ENCODE data around the gene PFKM.

The PFKM gene

DNA sequence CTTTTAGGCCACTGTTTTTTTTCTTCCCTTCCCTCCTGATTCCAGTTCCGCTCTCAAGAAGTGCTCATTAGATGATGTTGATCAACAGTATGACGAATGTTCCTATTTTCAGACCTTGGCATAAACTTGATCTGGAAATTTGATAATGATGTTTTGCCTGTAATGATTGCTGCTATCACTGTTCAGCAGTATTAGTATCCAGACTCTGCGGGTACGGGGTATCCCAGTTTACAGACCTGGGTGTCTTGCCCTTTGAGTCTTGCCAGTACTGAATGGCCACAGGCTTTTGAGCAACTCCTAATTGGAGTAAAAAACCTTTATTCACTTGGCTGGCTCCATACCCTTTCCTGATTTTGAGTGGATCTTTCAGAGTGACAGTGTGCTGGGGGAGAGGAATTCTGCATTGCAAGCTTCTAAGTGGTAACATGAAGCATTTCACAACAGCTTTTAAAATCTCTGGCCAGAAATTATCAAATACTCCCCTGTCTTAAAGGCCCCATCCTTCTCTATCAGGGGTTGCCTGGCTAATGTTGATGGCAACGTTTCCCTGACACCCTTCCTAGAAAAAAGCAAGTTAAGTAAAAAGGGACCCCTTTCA, 44.1 kb downstream of the PFKM start:
- Histone ChIP-seq H3K27ac (no peak overlapping the region), H3K36me3 (replicated peaks) (no peaks in the 10 kb centered on the region), H3K27me3 (replicated peaks) (no peaks in the 10 kb centered on the region), H3K4me3 (ENCODE audit: low read depth, low read length) (no peak overlapping the region)
- in situ Hi-C loops (cut with HindIII; ENCODE audit: low pct_ligation_motif_present, low sequenced_read_pairs): no loop called here
- TF ChIP-seq CTCF (IDR thresholded peaks at IDR 0.05; ENCODE audit: low read depth, low read length, missing control alignments): no peak
- no peak for DNase-seq

GRCh38 chr12:48164451-48164850, 45.3 kb downstream of the PFKM start:
- Histone ChIP-seq H3K27me3 (replicated peaks) (no peaks in the 10 kb centered on the region), H3K4me3 (ENCODE audit: low read depth, low read length) (no peak overlapping the region), H3K27ac (no peak overlapping the region), H3K36me3 (replicated peaks) (no peaks in the 10 kb centered on the region)
- TF ChIP-seq CTCF (IDR thresholded peaks at IDR 0.05; ENCODE audit: low read depth, low read length, missing control alignments): no peak
- no peak for DNase-seq
- in situ Hi-C loops (cut with HindIII; ENCODE audit: low pct_ligation_motif_present, low sequenced_read_pairs): no loop called here

- in situ Hi-C loops (cut with HindIII; ENCODE audit: low pct_ligation_motif_present, low sequenced_read_pairs): no loop called here
- Histone ChIP-seq H3K27ac (no peak overlapping the region), H3K36me3 (replicated peaks) (no peaks in the 10 kb centered on the region), H3K4me3 (ENCODE audit: low read depth, low read length) (no peak overlapping the region), H3K27me3 (replicated peaks) (no peaks in the 10 kb centered on the region)
- no peak for DNase-seq
- TF ChIP-seq CTCF (IDR thresholded peaks at IDR 0.05; ENCODE audit: low read depth, low read length, missing control alignments): peak; percentile 94
These were observed 46.2 kb downstream of the PFKM start for GRCh38 chr12:48165089-48165981.

DNA sequence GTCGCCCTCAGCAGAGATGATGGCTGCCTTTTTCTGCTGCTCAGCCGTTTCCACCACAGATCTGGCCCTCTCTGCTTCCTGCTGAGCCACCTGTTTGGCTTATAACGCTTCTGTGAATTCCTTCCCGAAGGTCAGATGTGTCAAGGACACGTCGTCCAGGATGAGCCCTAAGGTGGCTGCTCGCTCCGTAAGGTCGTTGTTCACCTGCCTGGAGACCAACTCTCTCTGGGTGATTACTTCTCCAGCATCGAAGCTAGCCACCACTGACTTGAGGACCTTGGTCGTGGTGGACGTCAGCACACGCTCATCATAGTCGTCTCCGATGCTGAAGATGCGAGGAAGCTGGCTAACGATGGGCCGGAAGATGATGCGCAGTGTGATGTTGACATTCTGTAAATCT, 49.8 kb downstream of the PFKM start:
- no peak for DNase-seq
- no peak overlapping the region for H3K27ac ChIP-seq
- no peaks in the 10 kb centered on the region for H3K36me3 ChIP-seq (replicated peaks)
- no peak for TF ChIP-seq CTCF (IDR thresholded peaks at IDR 0.05; ENCODE audit: low read depth, low read length, missing control alignments)
- H3K4me3 ChIP-seq (ENCODE audit: low read depth, low read length): no peak overlapping the region
- no peaks in the 10 kb centered on the region for H3K27me3 ChIP-seq (replicated peaks)
- in situ Hi-C loops (cut with HindIII; ENCODE audit: low pct_ligation_motif_present, low sequenced_read_pairs): no loop called here

DNA sequence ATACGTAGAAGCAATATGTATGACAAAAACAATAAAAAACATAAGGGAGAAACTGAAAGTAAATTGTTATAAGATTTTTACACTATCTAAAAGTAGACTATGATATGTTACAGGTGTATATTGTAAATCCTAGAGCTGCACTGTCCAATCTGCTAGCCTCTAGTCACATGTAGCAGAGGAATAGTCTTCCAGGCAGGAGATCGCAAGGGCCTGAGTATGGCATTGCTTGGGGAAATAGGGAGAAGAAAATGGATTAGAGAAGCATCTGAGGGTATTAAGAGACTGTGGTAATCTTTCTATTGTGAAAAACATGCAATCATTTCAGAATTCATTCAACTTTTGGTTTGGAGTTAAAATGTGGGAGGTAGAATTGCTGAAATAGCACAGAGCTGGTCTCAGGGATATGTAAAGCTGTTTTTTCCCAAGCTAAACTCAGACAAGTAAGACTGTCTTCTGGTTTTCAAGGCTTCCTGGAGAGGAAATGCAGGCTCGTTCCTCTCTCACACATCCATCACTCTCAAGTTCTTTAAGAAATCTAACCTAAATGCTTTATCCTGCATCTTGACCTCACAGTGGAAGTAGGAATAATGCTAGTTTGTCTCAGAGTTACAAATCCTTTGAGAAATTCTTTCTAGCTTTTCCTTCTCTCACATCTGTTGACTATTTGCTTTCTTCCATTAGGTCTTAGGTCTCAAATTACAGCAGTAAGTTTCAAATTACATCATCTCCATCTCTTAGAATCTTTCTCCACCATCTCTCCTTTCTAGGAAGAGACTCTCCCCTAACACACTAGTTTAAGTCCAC, 56.7 kb downstream of the PFKM start:
- TF ChIP-seq CTCF (IDR thresholded peaks at IDR 0.05; ENCODE audit: low read depth, low read length, missing control alignments): no peak
- Histone ChIP-seq H3K27me3 (replicated peaks) (peaks cover 32% of the 10 kb centered on the region), H3K36me3 (replicated peaks) (no peaks in the 10 kb centered on the region), H3K4me3 (ENCODE audit: low read depth, low read length) (no peak overlapping the region), H3K27ac (no peak overlapping the region)
- in situ Hi-C loops (cut with HindIII; ENCODE audit: low pct_ligation_motif_present, low sequenced_read_pairs): no loop called here
- no peak for DNase-seq

Measured in brain microvascular endothelial cell (primary cell).